Measurements from ENCODE around the gene FFAR3.
"Not testable (repeated sequence)": the region's sequence is repeated elsewhere in the genome, so short reads cannot be mapped to it uniquely, and the experiment has no call there.

The FFAR3 gene

DNA sequence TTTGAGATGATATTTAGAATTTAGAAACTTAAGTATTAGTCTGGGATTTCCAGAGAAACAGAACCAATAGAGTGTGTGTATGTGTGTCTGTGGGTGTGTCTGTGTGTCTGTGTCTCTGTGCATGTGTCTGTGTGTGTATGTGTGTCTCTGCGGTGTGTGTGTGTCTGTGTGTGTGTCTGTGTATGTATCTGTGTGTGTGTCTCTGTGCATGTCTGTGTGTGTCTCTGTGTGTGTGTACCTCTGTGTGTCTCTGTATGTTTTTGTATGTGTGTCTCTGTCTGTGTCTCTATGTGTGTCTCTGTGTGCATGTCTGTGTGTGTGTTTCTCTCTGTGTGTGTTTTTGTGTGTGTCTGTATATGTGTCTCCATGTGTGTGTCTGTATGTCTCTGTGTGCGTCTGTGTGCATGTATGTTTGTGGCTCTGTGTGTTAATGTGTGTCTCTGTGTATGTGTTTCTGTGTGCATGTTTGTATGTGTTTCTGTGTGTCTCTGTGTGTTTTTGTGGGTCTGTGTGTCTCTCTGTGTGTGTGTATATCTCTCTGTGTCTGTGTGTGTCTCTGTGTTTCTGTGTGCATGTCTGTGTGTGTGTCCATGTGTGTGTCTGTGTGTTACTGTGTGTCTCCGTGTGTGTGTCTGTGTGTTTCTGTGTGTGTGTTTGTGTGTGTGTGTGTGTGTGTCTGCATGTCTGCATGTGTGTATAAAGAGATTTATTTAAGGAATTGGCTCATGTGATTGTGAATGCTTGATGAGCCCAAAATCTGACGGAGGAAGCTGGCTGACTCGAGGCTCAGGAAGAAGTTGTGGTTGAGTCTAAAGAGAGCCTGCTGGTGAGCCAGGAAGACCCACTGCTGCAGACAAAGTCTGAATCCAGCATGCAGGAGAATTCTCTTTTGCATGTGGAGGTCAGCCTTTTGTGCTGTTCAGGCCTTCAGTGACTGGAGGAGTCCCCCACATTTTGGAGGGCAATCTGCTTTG, 34.8 kb downstream of the FFAR3 start:
- no peak overlapping the region for H3K9ac ChIP-seq (ENCODE audit: low read length in 2 of 2)
- no peak overlapping the region for H3K4me3 ChIP-seq (ENCODE audit: low read length in 2 of 2)
- peaks cover 0 to 4% of the 10 kb centered on the region in 2 donors for H3K27me3 ChIP-seq (ENCODE audit: control insufficient read depth in 1 of 2, insufficient read depth in 2 of 2, low read length in 2 of 2)
- no peaks in the 10 kb centered on the region for H3K4me1 ChIP-seq (ENCODE audit: control insufficient read depth, insufficient read depth, low read length)
- H3K36me3 ChIP-seq (ENCODE audit: control insufficient read depth in 2 of 2, insufficient read depth in 2 of 2, low read length in 2 of 2): no peaks in the 10 kb centered on the region
- H3K27ac ChIP-seq (ENCODE audit: low read length): no peak overlapping the region
- no peaks in the 10 kb centered on the region for H3K9me3 ChIP-seq (ENCODE audit: control insufficient read depth in 2 of 2, low read length in 2 of 2)

DNA sequence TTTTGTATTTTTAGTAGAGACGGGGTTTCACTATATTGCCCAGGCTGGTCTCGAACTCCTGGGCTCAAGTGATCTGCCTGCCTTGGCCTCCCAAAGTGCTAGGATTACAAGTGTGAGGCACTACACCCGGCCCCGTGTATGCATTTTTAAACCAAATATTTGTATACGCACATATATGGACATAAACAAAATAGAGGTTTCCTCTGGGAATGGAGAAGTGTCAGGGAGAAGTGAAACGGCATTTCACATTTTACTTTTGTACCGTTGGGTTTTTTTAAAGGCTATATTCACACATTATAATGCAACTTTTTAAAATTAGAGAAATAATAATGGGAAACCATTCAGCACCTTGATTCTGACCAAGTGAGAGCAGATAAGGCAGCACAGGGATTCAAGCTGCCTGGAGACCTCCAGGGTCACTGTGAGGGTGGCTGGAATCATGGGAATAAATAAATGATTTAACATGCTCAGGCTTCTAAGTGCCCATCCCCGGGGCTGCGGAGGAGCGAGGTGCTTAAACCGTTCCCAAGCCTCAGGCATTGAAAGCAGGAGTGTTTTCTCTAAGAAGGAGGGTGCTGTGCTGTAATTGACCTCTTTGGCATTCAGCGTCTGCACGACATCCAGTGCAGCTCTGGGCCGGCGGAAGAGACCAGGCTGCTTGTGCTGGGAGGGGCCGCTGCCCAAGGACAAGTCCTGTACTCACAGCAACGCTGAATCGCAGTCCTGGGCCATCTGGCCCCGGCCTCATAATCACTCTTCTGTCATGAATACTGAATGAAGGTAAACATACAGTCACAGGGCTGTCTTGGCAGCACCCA, 37.3 kb downstream of the FFAR3 start:
- no peak overlapping the region for H3K27ac ChIP-seq (ENCODE audit: low read length)
- H3K4me1 ChIP-seq (ENCODE audit: control insufficient read depth, insufficient read depth, low read length): no peaks in the 10 kb centered on the region
- H3K27me3 ChIP-seq (ENCODE audit: control insufficient read depth in 1 of 2, insufficient read depth in 2 of 2, low read length in 2 of 2): peaks cover 0 to 4% of the 10 kb centered on the region in 2 donors
- no peaks in the 10 kb centered on the region for H3K9me3 ChIP-seq (ENCODE audit: control insufficient read depth in 2 of 2, low read length in 2 of 2)
- no peaks in the 10 kb centered on the region for H3K36me3 ChIP-seq (ENCODE audit: control insufficient read depth in 2 of 2, insufficient read depth in 2 of 2, low read length in 2 of 2)
- H3K4me3 ChIP-seq (ENCODE audit: low read length in 2 of 2): no peak overlapping the region
- H3K9ac ChIP-seq (ENCODE audit: low read length in 2 of 2): no peak overlapping the region

DNA sequence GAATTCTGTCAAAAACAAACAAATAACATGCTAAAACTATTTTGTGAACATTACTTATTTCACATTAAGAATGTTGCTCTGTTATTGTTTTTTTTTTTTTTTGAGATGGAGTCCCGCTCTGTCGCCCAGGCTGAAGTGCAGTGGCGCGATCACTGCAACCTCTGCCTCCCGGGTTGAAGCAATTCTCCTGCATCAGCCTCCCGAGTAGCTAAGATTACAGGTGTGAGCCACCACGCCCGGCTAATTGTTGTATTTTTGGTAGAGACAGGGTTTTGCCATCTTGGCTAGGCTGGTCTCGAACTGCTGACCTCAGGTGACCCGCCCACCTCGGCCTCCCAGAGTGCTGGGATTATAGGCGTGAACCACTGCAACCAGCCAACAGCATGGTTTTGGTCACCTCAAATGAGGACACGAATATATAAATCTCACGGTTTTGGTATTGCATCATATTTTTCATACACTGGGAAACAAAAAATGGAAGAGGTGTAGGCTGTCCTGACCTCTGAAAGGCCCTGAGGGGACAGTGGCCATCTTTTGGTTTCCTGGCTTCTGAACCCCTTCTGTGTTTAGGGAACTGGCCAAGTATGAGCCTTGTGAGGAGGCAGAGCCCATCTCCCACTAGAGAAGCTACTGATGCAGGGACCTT, 38.1 kb downstream of the FFAR3 start:
- no peak overlapping the region for H3K4me3 ChIP-seq (ENCODE audit: low read length in 2 of 2)
- no peak overlapping the region for H3K27ac ChIP-seq (ENCODE audit: low read length)
- H3K27me3 ChIP-seq (ENCODE audit: control insufficient read depth in 1 of 2, insufficient read depth in 2 of 2, low read length in 2 of 2): peaks cover 0 to 4% of the 10 kb centered on the region in 2 donors
- no peak overlapping the region for H3K9ac ChIP-seq (ENCODE audit: low read length in 2 of 2)
- no peaks in the 10 kb centered on the region for H3K4me1 ChIP-seq (ENCODE audit: control insufficient read depth, insufficient read depth, low read length)
- no peaks in the 10 kb centered on the region for H3K9me3 ChIP-seq (ENCODE audit: control insufficient read depth in 2 of 2, low read length in 2 of 2)
- H3K36me3 ChIP-seq (ENCODE audit: control insufficient read depth in 2 of 2, insufficient read depth in 2 of 2, low read length in 2 of 2): no peaks in the 10 kb centered on the region

DNA sequence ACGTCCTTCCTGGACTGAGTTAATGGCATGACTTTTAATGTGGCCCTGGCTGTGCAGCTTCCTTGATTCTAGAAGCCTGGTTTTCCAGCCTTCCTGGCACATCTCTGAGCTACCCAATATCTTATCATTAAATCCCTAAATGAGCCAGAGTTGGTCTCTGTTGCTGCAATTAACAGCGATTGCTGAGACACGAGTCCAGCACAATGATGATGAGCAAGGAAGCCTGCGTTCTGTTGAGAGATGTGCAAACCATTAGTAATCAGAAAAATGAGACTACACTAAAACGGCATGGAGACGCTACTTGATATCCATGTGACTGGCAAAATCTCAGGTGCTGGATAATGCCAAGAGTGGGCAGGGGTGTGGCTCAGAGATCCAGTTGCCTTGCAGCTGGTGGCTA, 38.8 kb downstream of the FFAR3 start:
- H3K27ac ChIP-seq (ENCODE audit: low read length): no peak overlapping the region
- H3K27me3 ChIP-seq (ENCODE audit: control insufficient read depth in 1 of 2, insufficient read depth in 2 of 2, low read length in 2 of 2): peaks cover 0 to 4% of the 10 kb centered on the region in 2 donors

DNA sequence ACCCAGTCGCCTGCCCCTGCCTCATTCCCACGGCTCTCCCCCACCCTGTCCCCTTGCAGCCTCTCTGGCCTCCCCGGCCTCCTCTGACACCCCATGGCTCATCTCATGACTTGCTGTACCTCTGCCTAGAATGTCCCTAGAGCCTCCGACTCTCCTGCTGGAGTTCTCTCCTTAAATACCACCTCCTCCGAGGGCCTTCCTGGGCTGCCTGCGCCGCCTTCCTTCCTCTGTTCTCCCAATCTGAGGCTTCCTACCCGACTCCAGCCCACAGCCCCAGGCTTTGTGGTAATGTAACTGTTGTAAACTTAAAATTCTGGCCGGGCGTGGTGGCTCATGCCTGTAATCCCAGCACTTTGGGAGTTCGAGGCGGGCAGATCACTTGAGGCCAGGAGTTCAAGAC, 40.3 kb downstream of the FFAR3 start:
- Histone ChIP-seq H3K27me3 (ENCODE audit: control insufficient read depth in 1 of 2, insufficient read depth in 2 of 2, low read length in 2 of 2) (no peaks in the 10 kb centered on the region), H3K27ac (ENCODE audit: low read length) (no peak overlapping the region), H3K4me1 (ENCODE audit: control insufficient read depth, insufficient read depth, low read length) (no peaks in the 10 kb centered on the region), H3K9ac (ENCODE audit: low read length in 2 of 2) (no peak overlapping the region), H3K36me3 (ENCODE audit: control insufficient read depth in 2 of 2, insufficient read depth in 2 of 2, low read length in 2 of 2) (no peaks in the 10 kb centered on the region), H3K4me3 (ENCODE audit: low read length in 2 of 2) (no peak overlapping the region), H3K9me3 (ENCODE audit: control insufficient read depth in 2 of 2, low read length in 2 of 2) (no peaks in the 10 kb centered on the region)

More for the DNA sequence above, 38.8 kb downstream of the FFAR3 start:
- no peaks in the 10 kb centered on the region for H3K4me1 ChIP-seq (ENCODE audit: control insufficient read depth, insufficient read depth, low read length)
- H3K4me3 ChIP-seq (ENCODE audit: low read length in 2 of 2): no peak overlapping the region
- no peak overlapping the region for H3K9ac ChIP-seq (ENCODE audit: low read length in 2 of 2)
- no peaks in the 10 kb centered on the region for H3K9me3 ChIP-seq (ENCODE audit: control insufficient read depth in 2 of 2, low read length in 2 of 2)
- no peaks in the 10 kb centered on the region for H3K36me3 ChIP-seq (ENCODE audit: control insufficient read depth in 2 of 2, insufficient read depth in 2 of 2, low read length in 2 of 2)

DNA sequence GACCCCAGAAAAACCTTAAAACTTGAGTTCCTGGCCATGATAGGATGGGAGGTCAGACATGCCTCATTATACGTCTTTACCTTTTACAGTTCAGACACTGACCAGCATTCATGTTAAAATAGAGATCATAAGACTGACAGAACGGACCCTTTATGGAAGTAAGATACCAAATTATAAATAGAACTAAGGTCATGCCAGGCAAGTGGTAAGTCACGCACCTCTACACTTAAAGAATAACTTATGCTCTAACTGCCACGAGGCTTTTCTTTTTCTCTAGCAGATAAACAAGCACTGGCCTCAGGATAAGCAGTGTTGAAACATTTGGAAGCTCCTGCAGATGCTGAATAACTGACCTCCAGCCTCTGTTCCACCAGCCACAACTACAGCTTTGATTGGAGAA, 41.0 kb downstream of the FFAR3 start:
- Histone ChIP-seq H3K36me3 (ENCODE audit: control insufficient read depth in 2 of 2, insufficient read depth in 2 of 2, low read length in 2 of 2) (no peaks in the 10 kb centered on the region), H3K27ac (ENCODE audit: low read length) (no peak overlapping the region), H3K4me1 (ENCODE audit: control insufficient read depth, insufficient read depth, low read length) (no peaks in the 10 kb centered on the region), H3K4me3 (ENCODE audit: low read length in 2 of 2) (no peak overlapping the region), H3K27me3 (ENCODE audit: control insufficient read depth in 1 of 2, insufficient read depth in 2 of 2, low read length in 2 of 2) (no peaks in the 10 kb centered on the region), H3K9ac (ENCODE audit: low read length in 2 of 2) (no peak overlapping the region), H3K9me3 (ENCODE audit: control insufficient read depth in 2 of 2, low read length in 2 of 2) (no peaks in the 10 kb centered on the region)

DNA sequence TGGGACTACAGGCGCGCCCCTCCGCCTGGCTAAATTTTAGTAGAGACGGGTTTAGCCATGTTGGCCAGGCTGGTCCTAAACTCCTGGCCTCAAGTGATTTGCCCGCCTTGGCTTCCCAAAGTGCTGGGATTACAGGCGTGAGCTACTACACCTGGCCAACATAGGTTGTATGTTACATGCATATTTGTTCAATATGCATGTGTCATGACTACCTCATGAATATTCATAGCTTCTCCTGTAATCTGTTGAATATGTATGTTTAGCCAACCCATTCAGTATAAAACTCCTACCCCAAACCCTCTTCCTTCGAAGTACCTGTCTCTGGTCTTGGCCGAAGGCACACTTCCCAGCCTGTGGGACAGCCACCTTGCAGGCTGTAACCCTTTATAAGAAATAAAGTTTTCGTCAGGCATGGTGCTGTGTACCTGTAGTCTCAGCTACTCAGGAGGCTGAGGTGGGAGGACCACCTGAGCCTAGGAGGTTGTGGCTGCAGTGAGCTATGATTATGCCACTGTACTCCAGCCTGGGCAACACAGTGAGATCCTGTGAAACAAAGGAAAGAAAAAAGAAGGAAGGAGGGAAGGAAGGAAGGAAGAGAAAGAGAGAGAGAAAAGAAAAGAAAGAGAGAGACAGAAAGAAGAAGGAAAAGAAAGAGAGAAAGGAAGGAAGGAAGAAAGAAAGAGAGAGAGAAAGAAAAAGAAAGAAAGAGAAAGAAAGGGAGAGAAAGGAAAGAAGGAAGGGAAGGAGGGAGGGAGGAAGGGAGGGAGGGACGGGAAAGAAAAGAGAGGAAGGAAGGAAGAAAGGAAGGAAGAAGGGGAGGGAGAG, 41.9 kb downstream of the FFAR3 start:
- H3K4me3 ChIP-seq (ENCODE audit: low read length in 2 of 2): no peak overlapping the region
- H3K9ac ChIP-seq (ENCODE audit: low read length in 2 of 2): no peak overlapping the region
- H3K36me3 ChIP-seq (ENCODE audit: control insufficient read depth in 2 of 2, insufficient read depth in 2 of 2, low read length in 2 of 2): no peaks in the 10 kb centered on the region
- no peak overlapping the region for H3K27ac ChIP-seq (ENCODE audit: low read length)
- no peaks in the 10 kb centered on the region for H3K27me3 ChIP-seq (ENCODE audit: control insufficient read depth in 1 of 2, insufficient read depth in 2 of 2, low read length in 2 of 2)
- no peaks in the 10 kb centered on the region for H3K4me1 ChIP-seq (ENCODE audit: control insufficient read depth, insufficient read depth, low read length)
- no peaks in the 10 kb centered on the region for H3K9me3 ChIP-seq (ENCODE audit: control insufficient read depth in 2 of 2, low read length in 2 of 2)

DNA sequence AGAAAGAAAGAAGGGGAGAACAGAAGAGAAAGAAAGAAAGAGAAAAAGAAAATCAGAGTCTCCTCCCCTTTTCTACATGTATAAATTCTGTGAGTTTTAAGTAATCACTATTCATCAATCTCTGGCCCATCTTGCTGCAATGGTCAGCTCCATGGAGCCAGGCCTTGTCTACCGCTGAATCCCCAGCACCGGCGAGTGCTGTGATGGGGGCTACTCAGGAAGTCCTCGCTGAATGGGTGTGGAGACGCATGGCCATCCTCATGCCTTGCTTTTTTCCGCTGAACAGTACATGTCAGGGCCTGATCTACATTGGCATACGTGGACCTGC, 42.5 kb downstream of the FFAR3 start:
- Histone ChIP-seq H3K36me3 (ENCODE audit: control insufficient read depth in 2 of 2, insufficient read depth in 2 of 2, low read length in 2 of 2) (no peaks in the 10 kb centered on the region), H3K4me1 (ENCODE audit: control insufficient read depth, insufficient read depth, low read length) (no peaks in the 10 kb centered on the region), H3K9ac (ENCODE audit: low read length in 2 of 2) (no peak overlapping the region), H3K9me3 (ENCODE audit: control insufficient read depth in 2 of 2, low read length in 2 of 2) (no peaks in the 10 kb centered on the region), H3K4me3 (ENCODE audit: low read length in 2 of 2) (no peak overlapping the region), H3K27me3 (ENCODE audit: control insufficient read depth in 1 of 2, insufficient read depth in 2 of 2, low read length in 2 of 2) (no peaks in the 10 kb centered on the region), H3K27ac (ENCODE audit: low read length) (no peak overlapping the region)

DNA sequence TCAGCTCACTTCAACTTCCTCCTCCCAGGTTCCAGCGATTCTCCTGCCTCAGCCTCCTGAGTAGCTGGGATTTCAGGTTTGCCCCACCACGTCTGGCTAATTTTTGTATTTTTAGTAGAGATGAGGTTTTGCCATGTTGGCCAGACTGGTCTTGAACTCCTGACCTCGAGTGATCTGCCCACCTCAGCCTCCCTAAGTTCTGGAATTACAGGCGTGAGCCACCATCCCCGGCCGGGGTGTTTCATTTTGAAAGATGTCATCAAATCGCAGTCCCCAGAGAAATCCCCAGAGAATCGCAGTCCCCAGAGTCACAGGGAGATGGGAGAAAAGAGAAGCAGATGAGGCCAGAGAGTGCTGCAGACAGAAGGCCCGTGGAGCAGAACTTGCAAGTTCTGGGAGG, 43.2 kb downstream of the FFAR3 start:
- not testable (repeated sequence) for H3K4me3 ChIP-seq (ENCODE audit: low read length in 2 of 2); H3K27ac ChIP-seq (ENCODE audit: low read length); H3K9ac ChIP-seq (ENCODE audit: low read length in 2 of 2); H3K4me1 ChIP-seq (ENCODE audit: control insufficient read depth, insufficient read depth, low read length); H3K27me3 ChIP-seq (ENCODE audit: control insufficient read depth in 1 of 2, insufficient read depth in 2 of 2, low read length in 2 of 2); H3K9me3 ChIP-seq (ENCODE audit: control insufficient read depth in 2 of 2, low read length in 2 of 2); H3K36me3 ChIP-seq (ENCODE audit: control insufficient read depth in 2 of 2, insufficient read depth in 2 of 2, low read length in 2 of 2)

DNA sequence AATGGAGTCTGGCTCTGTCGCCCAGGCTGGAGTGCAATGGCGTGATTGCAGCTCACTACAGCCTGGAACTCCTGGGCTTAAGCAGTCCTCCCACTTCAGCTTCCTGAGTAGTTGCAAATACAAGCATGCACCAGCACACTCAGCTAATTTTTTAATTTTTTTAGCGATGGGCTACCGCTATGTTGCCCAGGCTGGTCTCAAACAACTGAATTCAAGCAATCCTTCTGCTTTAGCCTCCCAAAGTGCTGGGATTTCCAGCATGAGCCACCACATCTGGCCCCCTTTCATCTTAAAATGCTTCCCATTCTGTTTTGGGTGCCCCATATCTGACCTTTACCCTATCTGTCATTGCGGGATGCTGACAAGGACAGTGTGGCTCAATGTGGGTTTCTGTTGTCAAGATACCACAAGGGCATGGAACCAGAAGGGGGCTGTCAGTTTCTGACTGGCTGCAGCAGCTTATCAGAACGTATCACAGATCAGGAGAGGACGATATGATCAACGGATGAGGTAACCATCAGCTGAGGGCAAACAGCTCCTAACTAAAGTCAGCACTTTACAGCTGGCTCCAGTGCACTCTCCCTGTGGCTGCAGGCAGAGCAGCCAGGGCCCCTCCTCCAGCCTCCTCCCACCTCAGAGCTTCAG, 45.0 kb downstream of the FFAR3 start:
- Histone ChIP-seq H3K9ac (ENCODE audit: low read length in 2 of 2) (no peak overlapping the region), H3K27ac (ENCODE audit: low read length) (no peak overlapping the region), H3K36me3 (ENCODE audit: control insufficient read depth in 2 of 2, insufficient read depth in 2 of 2, low read length in 2 of 2) (no peaks in the 10 kb centered on the region), H3K4me3 (ENCODE audit: low read length in 2 of 2) (no peak overlapping the region), H3K9me3 (ENCODE audit: control insufficient read depth in 2 of 2, low read length in 2 of 2) (no peaks in the 10 kb centered on the region), H3K27me3 (ENCODE audit: control insufficient read depth in 1 of 2, insufficient read depth in 2 of 2, low read length in 2 of 2) (peaks cover 0 to 3% of the 10 kb centered on the region in 2 donors), H3K4me1 (ENCODE audit: control insufficient read depth, insufficient read depth, low read length) (no peaks in the 10 kb centered on the region)

All from stomach smooth muscle (tissue), 2 donors.